HG02798 (cell line): ENCODE results near the gene ZNF25.
"Not testable (repeated sequence)": the region's sequence is repeated elsewhere in the genome, so short reads cannot be mapped to it uniquely, and the experiment has no call there.

ENCODE experiments used
- ATAC-seq: cut with Tn5 transposase; IDR thresholded peaks from one replicate; pipeline ENCODE4 v1.9.1; 2021; ENCODE audit warnings: mild to moderate bottlenecking; ENCODE audit not compliant: unreplicated experiment, poor library complexity

ZNF25 gene

GRCh38 chr10:37952043-37952755, 24.2 kb downstream of the ZNF25 start:
- ATAC-seq, result no peak

GRCh38 chr10:37948210-37948609, 28.2 kb downstream of the ZNF25 start:
- ATAC-seq, result no peak

- no peak for ATAC-seq
Measured at GRCh38 chr10:37947526-37947925, 28.9 kb downstream of the ZNF25 start.

- ATAC-seq, result no peak
Measured at GRCh38 chr10:37937864-37938263, 38.6 kb downstream of the ZNF25 start.

- ATAC-seq, result no peak
Measured at GRCh38 chr10:37934791-37935190, 41.7 kb downstream of the ZNF25 start.

- ATAC-seq, result no peak
Measured at GRCh38 chr10:37930423-37930822, 46.0 kb downstream of the ZNF25 start.

- not testable (repeated sequence) for ATAC-seq
Measured at GRCh38 chr10:37908165-37908564, 68.3 kb downstream of the ZNF25 start.

GRCh38 chr10:37906382-37906781, 70.1 kb downstream of the ZNF25 start:
- ATAC-seq, result no peak
